Inferior parietal cortex (tissue), 1 donor: ENCODE measurements around the gene MSL1.

Experiments
- DNase-seq: peaks from one replicate; pipeline ENCODE4 v3.0.0-alpha.2; 2016; ENCODE audit errors: extremely low spot score

Gene MSL1

DNA sequence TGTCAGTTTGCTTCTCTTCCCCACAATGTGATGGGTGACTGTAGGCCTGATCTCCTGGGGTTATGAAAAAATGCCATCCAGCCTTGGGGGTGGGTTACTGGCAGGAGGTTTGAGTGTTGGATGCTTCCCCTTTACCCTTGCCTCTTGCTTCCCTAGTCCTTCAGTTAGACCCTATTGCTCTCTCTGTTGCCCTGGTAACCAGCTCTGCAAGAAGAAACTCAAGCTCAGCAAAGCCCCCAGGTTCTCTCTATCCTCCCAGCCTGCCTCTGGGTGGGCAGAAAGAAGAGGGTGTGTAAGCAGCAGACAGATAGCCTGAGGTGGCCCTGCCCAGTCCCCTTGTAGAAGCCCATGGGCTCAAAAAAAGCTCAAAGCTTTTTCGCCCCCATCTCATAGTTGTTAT, 52.7 kb downstream of the MSL1 start:
- DNase-seq, result no peak

DNA sequence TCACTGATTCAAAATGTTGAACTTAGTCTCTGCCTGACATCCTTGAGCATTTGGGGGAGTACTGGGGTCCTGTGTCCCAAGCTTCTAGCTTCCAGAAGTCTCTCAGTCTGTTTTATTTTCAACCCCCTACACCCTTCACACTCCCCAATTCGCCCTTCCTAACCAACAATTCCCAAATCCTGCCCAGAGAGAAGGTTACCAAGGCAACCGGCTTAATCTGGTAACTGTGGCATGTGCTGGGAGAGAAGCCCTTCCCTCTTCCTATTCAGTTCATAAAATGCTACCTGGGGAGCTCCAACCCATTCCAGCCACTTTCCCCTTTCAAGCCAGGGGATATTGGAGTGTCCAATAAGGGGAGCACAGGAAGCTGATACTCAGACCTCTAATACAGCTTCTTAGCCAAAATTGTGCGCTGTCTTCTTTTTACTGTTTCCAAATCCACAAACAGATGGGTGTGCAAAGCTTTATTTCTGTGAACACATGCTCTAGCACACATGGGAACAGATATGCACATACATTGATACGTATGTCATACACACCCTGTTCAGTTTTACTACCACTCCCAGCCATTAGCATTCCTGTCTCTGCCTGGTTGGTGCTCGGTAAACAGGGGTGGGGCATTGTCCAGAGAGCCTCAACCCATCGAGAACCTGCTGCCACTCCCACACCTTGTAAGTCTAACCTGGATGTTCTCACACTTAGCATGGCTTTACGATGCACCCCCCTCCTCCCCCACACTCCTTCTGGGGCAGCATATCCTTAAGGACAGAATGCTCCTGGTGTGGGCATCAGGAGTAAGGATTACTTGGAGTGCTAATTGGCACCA, 54.4 kb downstream of the MSL1 start:
- no peak for DNase-seq

DNA sequence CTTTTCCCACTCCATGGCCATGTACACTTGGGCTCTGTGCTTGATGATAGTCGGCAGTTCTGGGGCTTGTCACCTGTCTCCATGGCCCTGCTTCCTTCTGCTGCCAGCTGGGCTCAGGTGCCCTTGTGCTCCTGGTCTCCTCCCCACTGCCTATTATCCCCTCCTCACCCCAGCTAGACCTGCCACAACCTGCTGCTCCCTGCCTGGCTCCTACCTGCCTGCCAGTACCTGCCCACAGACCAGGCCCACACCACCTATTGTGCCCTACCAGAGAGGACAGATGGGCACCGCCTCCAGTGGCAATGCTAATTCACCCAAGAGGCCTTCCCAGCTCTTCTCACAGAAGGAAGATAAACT, 55.0 kb downstream of the MSL1 start:
- DNase-seq, result no peak

DNA sequence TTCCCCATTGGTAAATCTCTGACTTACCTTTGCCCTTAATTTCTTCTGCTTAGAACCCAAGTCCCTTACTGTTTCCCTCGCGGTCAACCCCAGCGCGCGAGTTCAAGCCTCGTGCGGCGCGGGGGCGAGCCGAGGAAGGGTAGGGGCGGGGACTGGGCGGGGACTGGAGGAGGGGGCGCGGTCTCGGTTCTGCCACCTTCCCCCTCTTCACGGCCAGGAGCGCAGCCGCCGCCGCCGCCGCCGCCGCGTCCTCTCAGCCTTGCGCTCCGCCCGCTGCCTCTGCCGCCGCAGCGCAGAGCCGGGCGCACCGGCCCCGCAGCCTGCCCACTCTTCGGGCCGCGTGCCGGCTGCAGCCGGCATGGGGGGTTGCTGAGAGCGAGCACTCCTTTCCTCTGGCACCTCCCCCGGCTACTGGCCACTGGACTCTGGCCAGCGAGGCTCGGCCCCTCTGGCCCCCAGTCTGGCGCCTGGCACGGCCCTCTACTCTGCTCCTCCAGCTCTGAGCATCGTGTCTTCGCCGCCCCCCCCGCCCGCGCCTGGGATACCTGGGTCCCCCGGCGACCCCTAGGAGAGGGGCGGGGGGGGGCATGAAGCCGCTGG, 55.6 kb downstream of the MSL1 start, which contains the start of gene RAPGEFL1:
Gene RAPGEFL1, plus strand, starts transcription at position 196 of the 600 bp plus-strand sequence. Its CDS starts 392 bp downstream, at position 588.
- DNase-seq, result no peak

DNA sequence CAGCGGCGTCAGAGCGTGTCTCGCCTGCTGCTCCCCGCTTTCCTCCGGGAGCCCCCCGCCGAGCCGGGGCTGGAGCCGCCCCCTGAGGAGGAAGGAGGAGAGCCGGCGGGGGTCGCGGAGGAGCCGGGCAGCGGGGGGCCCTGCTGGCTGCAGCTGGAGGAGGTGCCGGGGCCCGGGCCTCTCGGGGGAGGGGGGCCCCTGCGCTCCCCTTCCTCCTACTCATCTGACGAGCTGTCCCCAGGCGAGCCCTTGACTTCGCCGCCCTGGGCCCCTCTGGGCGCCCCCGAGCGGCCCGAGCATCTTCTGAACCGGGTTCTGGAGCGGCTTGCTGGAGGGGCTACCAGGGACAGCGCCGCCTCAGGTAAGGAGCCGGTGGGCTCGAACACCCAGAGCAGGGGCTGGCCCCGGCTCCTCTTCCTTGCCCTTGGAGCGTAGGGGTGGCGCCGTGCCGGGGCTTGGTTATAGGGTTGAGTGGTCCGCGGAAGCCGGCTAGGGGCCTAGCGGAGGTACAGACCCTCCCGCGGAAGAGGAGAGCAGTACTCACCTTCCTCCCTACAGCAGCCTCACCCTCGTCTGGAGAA, 56.3 kb downstream of the MSL1 start:
- no peak for DNase-seq

DNA sequence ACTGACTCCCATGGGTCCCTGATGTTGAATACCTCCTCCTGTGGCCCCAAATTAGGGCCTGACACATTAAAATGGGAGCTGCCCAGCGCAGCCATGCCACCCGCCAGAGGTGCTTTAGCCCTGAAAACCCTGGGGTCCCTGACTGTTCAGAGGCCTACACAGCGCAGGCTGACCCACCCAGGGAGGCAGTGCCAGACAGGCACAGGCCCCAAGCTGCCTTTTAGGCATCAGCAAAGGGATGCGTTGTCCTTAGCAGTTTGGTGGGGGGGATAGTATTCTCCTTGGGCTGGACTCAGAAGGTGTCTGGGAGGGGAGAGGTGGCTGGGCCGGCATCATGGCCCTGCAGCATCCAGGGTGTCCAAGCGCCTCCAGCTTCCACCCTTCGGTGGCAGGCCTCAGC, 56.9 kb downstream of the MSL1 start:
- no peak for DNase-seq

DNA sequence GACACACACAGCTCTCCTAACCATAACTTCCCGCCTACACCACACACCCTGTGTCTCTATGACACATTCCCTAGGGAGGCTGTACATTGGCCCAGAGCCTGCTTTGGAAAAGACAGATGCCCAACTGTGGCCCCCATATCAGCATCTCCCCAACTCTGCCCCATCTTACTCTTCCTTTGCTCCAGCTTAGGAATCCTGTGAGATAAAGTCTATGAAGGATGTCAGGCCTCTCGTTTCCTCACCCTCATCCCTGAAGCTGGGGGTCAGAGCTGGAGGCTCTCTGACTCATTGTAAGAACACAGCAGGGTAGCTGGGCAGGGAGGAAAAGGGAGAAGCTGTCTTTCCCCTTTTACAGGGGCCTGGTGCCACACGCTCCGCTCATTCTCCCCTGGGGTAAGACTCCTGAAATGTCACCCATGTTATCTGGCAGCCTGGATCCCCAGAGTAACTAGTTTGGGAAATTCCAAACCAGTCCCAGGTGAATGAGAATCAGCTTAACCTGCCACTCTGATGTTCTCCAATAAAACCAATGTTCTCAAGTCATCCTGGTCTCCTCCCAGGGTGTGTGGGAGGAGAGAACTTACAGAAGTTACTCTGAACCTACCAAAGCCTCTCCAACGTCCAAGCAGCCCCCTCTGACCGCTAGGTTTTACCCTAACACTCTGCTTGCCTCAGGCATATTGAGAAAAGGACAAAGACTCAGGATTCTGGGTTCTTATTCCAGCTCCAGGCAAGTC, 58.3 kb downstream of the MSL1 start:
- DNase-seq, result no peak

DNA sequence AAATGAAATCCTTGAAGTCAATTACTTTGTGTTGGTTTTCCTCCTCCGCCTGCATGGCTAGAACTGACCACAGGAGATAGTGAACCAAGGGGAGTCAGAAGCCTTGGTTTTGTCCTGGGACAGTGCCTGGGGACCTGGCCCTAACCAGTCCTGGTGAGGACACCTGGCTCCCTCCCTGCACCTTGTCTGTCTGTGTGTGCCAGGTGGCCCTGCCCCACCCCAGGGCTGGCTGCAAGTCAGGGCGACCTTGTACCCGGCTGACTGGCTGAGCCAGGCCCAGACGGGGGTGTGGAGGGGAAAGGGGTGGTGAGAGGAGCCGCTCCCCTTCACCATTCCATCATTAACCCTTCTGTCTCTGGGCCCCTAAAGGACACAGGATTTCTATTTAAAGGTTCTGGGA, 58.9 kb downstream of the MSL1 start:
- DNase-seq, result no peak

DNA sequence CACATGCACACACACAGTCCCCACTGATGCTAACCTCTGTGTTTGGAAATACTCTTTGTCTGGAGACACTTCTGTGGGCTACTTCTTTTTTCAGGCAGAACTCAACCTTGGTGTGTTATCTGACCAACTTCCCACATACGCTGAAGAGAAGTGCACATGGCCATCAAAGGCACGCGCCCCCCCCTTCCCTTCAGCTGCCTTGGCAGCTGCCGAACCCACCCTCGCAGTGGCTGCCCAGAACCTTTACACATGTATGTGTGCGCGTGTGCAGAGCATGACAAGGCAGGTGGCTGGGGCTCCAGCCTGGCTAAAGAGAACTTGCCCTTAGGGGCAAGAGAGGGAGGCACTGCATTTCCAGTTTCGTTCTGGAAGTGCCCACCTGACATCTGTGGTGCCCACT, 59.4 kb downstream of the MSL1 start:
- DNase-seq, result no peak

DNA sequence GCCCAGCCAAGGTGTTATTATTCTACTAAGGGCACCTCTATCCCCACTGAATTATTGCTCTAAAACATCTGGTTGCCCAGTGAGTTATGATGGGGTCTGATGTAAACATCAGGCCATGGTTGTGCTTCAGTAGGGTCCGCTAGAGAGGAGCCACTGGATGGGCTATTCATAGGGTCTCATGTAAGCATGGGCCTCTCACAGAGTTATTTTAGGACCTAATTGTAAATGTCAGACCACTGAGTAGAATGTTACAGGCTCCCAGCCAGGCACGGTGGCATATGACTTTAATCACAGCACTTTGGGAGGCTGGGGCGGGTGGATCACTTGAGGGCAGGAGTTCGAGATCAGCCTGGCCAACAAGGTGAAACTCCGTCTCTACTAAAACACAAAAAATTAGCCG, 60.8 kb downstream of the MSL1 start:
- DNase-seq, result no peak
